Neutrophil (primary cell): ENCODE results near the gene KRT72.

Source experiments
- H3K27ac ChIP-seq: fragments of 200-600 bp; sonication (generic); 2 replicates; pipeline ENCODE4 v1.5.1; 2016; ENCODE audit warnings: mild to moderate bottlenecking, moderate library complexity
- H3K27me3 ChIP-seq: fragments of 200-600 bp; sonication (generic); 2 replicates; pipeline ENCODE4 v1.6.0; 2016; ENCODE audit warnings: mild to moderate bottlenecking
- H3K36me3 ChIP-seq: fragments of 200-600 bp; sonication (generic); 2 replicates; pipeline ENCODE4 v1.5.1; 2017
- H3K4me1 ChIP-seq, 2 experiments: fragments of 200-600 bp in 1 of 2; sonication (generic) in 1 of 2; 1 replicate in 1 of 2; 2 replicates in 1 of 2; pipeline versions ENCODE4 v1.5.1 to v1.6.1; 2013 to 2016; ENCODE audit warnings: low read depth in 1 of 2, low read length in 1 of 2, mild to moderate bottlenecking in 1 of 2, moderate library complexity in 1 of 2; ENCODE audit not compliant: control insufficient read depth in 1 of 2, insufficient read depth in 1 of 2
- H3K4me3 ChIP-seq, 2 experiments: fragments of 200-600 bp in 1 of 2; sonication (generic) in 1 of 2; 1 replicate in 1 of 2; 2 replicates in 1 of 2; pipeline ENCODE4 v1.5.1; 2013 to 2016; ENCODE audit warnings: low read depth in 1 of 2, low read length in 1 of 2, mild to moderate bottlenecking in 1 of 2, moderate library complexity in 1 of 2
- H3K9me3 ChIP-seq: fragments of 200-600 bp; sonication (generic); 2 replicates; pipeline ENCODE4 v1.5.1; 2016
- TF ChIP-seq, protein P1 (sequence below): fragments of 200-600 bp; sonication (generic); IDR thresholded peaks from 2 replicates; pipeline ENCODE4 v1.5.1; 2016; ENCODE audit warnings: antibody characterized with exemption

Gene KRT72

DNA sequence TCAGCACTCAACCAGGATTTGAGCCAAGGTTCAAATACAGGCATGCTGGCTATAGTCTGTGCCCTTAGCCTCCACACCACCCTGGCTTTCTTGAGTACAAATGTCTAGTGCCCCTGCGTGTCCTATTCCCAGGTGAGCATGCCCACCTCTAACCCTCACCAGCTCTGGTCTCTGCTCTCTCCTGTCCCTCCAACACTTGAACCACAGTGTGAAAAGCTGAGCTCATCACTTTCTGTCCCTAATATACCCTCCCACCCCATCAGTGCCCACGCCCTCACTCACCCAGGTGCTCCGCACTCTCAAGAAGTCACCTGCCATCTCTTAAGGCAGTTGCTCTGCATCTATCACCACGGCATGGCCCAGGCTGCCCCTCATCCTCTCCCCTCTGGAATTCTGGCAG lies 41.3 kb downstream of the KRT72 start:
- no peaks in the 10 kb centered on the region for H3K36me3 ChIP-seq
- H3K27ac ChIP-seq = no peak overlapping the region
- H3K27me3 ChIP-seq = peaks cover 9% of the 10 kb centered on the region
- no peaks in the 10 kb centered on the region for H3K4me1 ChIP-seq
- TF ChIP-seq, protein P1, sequence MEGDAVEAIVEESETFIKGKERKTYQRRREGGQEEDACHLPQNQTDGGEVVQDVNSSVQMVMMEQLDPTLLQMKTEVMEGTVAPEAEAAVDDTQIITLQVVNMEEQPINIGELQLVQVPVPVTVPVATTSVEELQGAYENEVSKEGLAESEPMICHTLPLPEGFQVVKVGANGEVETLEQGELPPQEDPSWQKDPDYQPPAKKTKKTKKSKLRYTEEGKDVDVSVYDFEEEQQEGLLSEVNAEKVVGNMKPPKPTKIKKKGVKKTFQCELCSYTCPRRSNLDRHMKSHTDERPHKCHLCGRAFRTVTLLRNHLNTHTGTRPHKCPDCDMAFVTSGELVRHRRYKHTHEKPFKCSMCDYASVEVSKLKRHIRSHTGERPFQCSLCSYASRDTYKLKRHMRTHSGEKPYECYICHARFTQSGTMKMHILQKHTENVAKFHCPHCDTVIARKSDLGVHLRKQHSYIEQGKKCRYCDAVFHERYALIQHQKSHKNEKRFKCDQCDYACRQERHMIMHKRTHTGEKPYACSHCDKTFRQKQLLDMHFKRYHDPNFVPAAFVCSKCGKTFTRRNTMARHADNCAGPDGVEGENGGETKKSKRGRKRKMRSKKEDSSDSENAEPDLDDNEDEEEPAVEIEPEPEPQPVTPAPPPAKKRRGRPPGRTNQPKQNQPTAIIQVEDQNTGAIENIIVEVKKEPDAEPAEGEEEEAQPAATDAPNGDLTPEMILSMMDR = no peak
- H3K9me3 ChIP-seq = no peaks in the 10 kb centered on the region
- H3K4me3 ChIP-seq = no peak overlapping the region

DNA sequence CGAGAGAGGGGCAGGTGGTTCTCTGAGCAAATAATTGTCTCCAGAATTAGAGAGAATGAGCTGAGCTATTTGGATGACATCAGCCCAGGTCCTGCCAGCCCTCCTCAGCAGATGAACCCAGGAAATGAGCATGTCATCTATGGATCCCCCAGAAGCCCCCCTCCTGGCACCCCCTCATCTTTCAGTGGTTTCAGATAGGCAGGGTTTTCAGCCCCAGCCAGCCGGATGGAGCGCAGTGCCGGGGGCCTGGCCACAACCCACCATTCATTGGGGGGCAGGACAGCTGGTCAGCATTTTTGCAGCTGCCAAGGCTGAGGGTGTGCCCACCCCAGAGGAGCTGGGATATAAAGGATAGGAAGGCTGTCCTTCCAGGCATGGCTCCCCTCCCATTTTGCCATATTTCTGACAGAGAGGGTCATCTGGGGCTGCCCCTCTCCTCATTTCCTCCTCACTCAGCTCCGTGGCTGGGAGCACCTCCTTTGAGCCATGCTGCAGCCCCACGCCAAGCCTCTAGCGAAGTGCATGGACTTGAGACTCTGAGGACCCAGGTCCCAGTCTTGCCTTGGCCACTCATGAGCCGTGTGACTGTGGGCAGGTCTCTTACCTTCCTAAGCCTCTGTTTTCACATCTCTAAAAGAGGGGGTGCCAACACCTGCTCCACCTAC lies 42.4 kb downstream of the KRT72 start:
- Histone ChIP-seq H3K27ac (no peak overlapping the region), H3K4me1 (no peaks in the 10 kb centered on the region), H3K27me3 (peaks cover 1% of the 10 kb centered on the region), H3K4me3 (no peak overlapping the region), H3K9me3 (no peaks in the 10 kb centered on the region), H3K36me3 (no peaks in the 10 kb centered on the region)
- TF ChIP-seq, protein P1 = no peak

DNA sequence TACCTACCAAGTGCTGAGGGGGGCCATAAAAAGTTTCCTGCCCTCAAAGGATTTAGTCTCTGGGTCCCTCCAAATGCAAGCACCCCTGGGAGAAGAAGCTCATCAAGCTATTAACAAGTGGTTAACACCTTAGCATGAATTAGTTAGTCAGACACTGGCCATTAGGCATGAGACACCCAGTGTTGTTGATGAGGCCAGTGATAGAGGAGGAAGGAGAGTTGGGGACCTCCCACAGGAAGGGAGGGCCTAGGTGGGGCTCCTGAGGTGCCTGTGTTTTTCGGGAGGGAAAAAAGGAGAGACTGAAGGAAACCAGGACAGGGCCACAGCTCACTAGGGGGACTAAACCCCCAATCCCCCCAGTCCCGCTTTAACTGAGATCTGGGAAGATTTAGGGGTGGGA lies 43.8 kb downstream of the KRT72 start:
- Histone ChIP-seq H3K9me3 (no peaks in the 10 kb centered on the region), H3K27me3 (no peaks in the 10 kb centered on the region), H3K27ac (no peak overlapping the region)

DNA sequence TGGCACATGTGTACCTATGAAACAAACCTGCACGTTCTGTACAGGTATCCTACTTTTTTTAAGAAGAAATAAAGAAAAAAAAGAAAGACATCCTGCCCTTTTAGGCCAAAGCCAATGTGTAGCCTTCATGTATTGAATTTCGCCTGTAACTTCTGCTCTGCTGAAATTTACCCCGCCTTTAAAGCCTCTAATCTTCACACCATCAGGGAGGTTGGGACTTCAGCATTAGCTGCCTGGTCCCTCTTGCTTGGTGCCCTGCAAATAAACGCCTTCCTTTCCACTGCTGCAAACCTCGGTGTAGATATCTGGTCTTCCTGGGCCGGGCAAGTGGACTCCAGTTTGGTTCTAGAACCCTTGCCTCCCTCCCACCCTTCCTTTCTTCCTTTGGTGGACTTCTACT lies 45.7 kb downstream of the KRT72 start:
- Histone ChIP-seq H3K9me3 (no peaks in the 10 kb centered on the region), H3K27ac (no peak overlapping the region), H3K4me3 (no peak overlapping the region), H3K36me3 (no peaks in the 10 kb centered on the region), H3K27me3 (no peaks in the 10 kb centered on the region), H3K4me1 (no peaks in the 10 kb centered on the region)
- TF ChIP-seq, protein P1 = no peak

More for the DNA sequence above, 43.8 kb downstream of the KRT72 start:
- no peak overlapping the region for H3K4me3 ChIP-seq
- TF ChIP-seq, protein P1 = no peak
- H3K36me3 ChIP-seq = no peaks in the 10 kb centered on the region
- no peaks in the 10 kb centered on the region for H3K4me1 ChIP-seq

DNA sequence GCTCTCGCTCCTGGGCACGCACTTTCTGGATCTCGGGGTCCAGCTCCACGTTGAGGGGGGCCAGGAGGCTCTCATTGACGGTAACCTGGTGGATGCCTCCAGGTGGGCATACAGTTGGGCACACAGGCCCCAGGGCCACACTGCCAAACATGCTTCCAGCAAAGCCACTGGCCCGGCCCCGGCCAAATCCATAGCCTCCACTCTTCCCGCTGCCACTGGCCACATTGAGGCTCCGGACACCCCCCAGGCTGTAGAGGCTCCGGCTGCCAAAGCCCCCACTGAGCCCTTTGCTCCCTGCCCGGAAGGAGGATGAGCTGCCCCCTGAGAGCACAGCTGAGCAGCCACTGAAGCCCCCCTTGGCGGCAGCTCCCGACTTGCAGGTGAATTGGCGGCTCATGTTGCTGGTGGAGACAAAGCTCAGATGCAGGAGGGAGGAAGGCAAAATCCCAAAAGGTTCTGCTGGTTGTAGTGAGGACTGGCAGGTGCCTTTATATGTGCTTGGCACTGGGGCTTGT lies 48.5 kb downstream of the KRT72 start, which contains the start of gene KRT71:
KRT71 (minus strand) TSS at position 465 of the 515 bp plus-strand sequence; CDS start at position 397, 68 bp downstream.
- Histone ChIP-seq H3K27me3 (no peaks in the 10 kb centered on the region), H3K9me3 (no peaks in the 10 kb centered on the region), H3K4me1 (no peaks in the 10 kb centered on the region), H3K4me3 (no peak within 1 kb of the TSS), H3K27ac (no peak within 1 kb of the TSS), H3K36me3 (no peaks in the 10 kb centered on the region)
- TF ChIP-seq, protein P1 = no peak
